Hematopoietic multipotent progenitor cell treated with erythropoietin and hydrocortisone succinate and interleukin-3 and kit ligand, for 8 days (in vitro differentiated cells): ENCODE measurements around the gene CPPED1.
"Not testable (repeated sequence)": the region's sequence is repeated elsewhere in the genome, so short reads cannot be mapped to it uniquely, and the experiment has no call there.

ENCODE experiments used
- DNase-seq: peaks from one replicate; pipeline ENCODE4 v3.0.0-alpha.2; 2015

Gene CPPED1

DNA sequence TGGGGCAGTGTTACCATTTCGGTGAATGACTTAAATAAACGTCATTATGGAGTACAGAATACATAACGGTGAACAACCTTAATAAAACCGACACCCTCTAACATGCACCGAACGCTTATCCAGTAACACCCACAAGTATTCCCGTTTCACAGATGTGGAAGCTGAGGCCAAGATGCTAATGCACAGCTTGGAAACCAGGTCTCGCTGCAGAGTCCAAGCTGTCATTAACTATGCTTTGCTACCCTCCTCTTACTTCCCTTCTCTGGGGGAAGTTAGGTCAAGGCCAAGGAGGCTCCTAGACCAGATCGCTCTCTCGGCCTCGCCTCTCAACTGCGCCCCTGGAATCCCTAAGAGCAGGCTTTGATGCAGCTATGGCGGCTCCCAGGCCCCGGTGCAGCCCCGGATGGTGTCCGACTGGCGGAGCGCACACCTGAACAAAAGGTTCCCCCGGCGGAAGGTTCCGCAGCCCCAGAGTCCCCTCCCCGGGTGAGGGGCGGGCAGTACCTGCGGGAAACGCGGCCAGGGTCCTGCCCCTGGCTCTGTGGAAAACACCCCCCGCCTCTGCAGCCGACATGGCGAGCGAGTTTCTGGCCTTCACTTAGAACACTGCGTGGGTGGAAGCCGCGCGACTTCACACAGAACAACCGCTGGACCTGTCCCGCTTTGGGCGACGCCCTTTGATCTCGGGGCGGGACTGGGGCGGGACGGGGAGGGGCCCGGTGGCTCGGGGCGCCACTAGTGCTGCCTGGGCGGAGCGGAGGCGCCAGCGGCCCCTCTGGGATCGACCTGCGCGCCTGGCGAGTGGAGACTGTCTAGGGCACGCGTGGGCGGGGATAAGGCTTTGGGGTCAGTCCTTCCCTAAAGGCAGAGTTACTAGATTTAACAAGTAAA is at the start of gene CPPED1:
TSS of gene CPPED1 (minus strand) at position 685 of the 891 bp plus-strand sequence. CDS start at position 574, 111 bp downstream.
- DNase-seq, result peak; percentile 94

- DNase-seq, result no peak
These were observed 46.5 kb upstream of the CPPED1 start for GRCh38 chr16:12850186-12850585.

GRCh38 chr16:12846592-12846991 is 42.9 kb upstream of the CPPED1 start:
- no peak for DNase-seq

- no peak for DNase-seq
These were observed 41.6 kb upstream of the CPPED1 start for GRCh38 chr16:12845282-12845681.

DNA sequence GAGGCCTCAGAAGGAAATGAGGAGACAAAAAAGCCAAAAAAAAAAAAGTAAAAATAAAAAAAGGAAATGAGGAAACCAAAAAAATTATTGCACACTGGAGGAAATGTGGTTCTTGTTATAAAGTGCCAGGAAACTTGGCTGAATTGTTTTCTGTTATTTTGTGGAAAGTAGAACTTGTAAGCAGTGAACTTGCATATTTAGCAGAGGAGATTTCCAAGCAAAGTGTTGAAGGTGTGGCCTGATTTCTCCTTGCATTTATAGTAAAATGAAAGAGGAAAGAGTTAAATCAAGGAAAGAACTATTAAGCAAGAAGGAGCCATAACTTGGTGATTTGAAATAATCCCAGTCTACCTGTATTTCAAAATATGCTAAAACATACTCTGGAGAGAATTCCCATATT is 34.1 kb upstream of the CPPED1 start:
- DNase-seq, result no peak

GRCh38 chr16:12837291-12837690 is 33.6 kb upstream of the CPPED1 start:
- DNase-seq, result no peak

GRCh38 chr16:12833926-12834325 is 30.2 kb upstream of the CPPED1 start:
- no peak for DNase-seq

GRCh38 chr16:12829096-12829888 is 25.6 kb upstream of the CPPED1 start:
- no peak for DNase-seq

- no peak for DNase-seq
These were observed 24.5 kb upstream of the CPPED1 start for GRCh38 chr16:12828206-12828605.

DNA sequence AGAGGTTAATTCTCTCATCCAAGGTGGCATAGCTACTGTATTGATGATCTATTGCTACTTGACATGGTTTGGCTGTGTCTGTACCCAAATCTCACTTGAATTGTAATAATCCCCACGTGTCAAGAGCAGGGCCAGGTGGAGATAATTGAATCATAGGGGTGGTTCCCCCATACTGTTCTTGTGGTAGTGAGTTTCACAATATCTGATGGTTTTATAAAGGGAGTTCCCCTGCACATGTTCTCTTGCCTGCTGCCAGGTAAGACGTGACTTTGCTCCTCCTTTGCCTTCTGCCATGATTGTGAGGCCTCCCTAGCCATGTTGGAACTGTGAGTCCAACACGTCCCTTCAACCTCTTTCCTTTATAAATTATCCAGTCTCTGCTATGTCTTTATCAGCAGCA is 22.9 kb upstream of the CPPED1 start:
- DNase-seq, result no peak

DNA sequence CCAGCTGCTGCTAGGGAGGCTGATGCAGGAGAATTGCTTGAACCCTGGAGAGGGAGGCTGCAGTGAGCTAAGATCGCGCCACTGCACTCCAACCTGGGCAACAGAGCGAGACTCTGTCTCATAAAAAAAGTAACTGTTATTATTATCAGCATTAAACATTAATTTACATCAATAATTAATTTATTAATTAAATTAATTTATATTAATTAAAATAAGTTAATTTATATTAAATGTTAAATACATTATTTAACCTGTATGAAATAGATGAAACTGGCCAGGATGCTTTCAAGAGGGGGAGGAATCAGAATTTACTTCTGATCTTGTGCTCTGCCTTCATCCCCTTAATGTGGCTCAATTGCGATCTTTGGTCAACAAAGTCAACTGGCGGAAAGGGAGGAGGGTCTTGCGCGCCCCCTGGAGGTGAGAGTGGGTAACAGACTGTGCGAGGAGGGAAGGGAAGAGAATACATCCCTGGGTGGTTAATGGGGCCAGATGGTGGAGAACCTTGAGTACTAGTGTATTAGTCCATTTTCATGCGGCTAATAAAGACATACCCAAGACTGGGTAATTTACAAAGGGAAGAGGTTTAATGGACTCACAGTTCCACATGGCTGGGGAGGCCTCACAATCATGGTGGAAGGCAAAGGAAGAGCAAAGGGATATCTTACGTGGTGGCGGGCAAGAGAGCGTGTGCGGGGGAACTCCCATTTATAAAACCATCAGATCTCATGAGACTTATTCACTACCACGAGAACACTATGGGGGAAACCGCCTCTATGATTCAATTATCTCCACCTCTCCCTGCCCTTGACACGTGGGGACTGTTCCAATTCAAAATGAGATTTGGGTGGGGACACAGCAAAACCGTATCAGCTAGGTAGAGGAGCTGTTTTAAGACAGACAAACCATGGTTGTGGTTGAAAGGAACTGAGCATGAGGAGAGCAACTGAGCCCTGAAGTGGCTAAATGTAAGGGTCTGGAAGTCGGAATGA is 15.7 kb upstream of the CPPED1 start:
- DNase-seq, result peak; percentile 81

DNA sequence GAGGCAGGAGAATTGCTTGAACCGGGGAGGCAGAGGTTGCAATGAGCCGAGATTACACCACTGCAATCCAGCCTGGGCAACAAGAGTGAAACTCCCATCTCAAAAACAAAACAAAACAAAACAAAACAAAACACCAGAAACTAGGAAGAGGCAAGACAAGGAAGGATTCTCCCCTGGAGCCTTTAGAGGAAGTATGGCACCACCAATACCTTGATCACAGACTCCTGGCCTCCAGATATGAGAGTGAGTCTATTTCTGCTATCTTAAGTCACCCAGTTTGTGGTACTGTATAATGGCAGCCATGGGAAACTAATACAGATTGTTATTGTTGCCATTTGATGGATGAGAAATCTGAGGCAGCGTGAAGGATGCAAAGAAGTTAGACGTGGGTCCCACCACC is 14.6 kb upstream of the CPPED1 start:
- DNase-seq, result no peak

GRCh38 chr16:12816791-12817214 is 13.1 kb upstream of the CPPED1 start:
- DNase-seq, result not testable (repeated sequence)

GRCh38 chr16:12815361-12815760 is 11.7 kb upstream of the CPPED1 start:
- DNase-seq, result no peak

GRCh38 chr16:12813734-12814133 is 10.0 kb upstream of the CPPED1 start:
- DNase-seq, result not testable (repeated sequence)

- DNase-seq, result not testable (repeated sequence)
These were observed 9.6 kb upstream of the CPPED1 start for GRCh38 chr16:12813321-12813720.

DNA sequence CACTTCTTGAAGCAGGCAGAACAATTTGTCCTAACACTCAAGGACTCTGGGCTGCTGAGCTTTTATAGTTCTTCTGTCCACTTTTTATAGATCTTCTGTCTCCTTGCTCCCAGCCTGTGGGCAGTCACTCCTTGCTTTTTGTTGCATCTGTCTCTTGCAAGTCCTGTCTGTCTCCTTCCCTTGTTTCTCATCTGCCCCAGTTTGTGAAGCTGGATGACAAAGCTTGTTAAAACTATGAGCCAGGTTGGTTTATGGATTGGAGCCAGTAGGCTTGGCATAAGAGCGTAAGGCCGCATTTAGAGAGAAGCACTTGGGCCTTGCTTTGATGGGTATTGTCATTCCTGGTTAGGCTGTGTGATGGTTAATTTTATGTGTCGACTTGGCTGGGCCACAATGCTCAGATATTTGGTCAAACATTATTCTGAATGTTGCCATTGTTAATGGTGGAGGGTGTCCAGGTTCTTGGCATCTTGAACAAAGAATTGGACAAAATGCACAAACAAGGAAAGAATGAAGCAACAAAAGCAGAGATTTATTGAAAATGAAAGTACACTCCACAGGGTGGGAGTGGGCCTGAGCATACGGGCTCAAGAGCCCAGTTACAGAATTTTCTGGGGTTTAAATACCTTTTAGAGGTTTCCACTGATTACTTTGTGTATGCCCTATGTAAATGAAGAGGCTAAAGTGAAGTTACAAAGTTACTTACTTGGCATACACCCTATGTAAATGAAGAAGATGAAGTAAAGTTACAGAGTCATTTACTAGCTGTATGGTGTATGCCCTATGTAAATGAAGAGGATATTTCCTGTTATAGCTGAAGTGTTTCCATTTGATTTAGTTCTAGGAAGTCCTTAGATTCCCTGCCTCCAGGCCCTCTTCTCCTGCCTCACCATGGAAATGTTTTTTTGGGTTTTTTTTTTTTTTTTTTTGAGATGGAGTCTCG is 8.0 kb upstream of the CPPED1 start:
- DNase-seq, result no peak

DNA sequence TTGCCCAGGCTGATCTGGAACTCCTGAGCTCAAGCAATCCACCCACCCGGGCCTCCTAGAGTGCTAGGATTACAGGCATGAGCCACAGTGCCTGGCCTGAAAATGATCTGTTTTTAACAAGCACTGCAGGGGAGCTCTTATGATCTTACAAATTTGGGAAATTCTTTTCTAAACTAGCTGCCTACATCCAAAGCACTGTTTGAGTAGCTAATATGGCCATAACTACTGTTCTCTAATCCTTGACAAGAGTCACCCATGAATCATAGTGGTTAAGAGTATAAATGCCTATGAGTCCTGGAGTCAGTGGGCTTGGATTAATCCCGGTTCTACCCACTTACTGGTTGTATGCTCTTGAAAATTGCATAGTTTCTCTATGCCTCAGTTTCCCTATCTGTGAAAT is 1.4 kb upstream of the CPPED1 start:
- no peak for DNase-seq

GRCh38 chr16:12804395-12804794 is 708 bp upstream of the CPPED1 start:
- DNase-seq, result no peak

GRCh38 chr16:12802661-12803060 is 1.0 kb downstream of the CPPED1 start:
- no peak for DNase-seq

DNA sequence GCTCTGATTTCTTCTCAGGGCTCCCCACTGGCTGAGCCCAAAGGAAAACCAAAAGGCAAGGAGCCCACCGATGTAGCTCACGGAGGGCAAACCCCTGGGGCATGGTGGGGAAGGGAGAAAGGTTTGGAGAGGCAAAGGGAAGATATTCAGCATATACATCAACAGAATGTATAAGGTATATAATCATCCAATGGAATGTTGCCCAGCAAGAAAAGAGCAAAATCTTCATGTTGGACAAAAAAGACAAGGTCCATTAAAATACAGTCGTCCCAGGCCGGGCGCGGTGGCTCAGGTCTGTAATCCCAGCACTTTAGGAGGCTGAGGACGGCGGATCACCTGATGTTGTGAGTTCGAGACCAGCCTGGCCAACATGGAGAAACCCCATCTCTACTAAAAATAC is 1.6 kb downstream of the CPPED1 start:
- DNase-seq, result no peak
